B cell (primary cell): ENCODE results near the gene SRGAP1.

Source experiments
- CTCF ChIP-seq: fragments of 200-600 bp; IDR thresholded peaks from one replicate; pipeline ENCODE4 v1.8.0; 2022; ENCODE audit warnings: antibody characterized with exemption, mild to moderate bottlenecking
- EZH2 ChIP-seq: IDR thresholded peaks from 2 replicates; pipeline ENCODE4 v1.6.1; 2012; ENCODE audit warnings: borderline replicate concordance, low read depth, mild to moderate bottlenecking, moderate library complexity, low read length; ENCODE audit not compliant: insufficient read depth, poor library complexity, severe bottlenecking

GRCh38 chr12:64172143-64172970 is 327.9 kb downstream of the SRGAP1 start:
- no peak for TF ChIP-seq CTCF
- TF ChIP-seq EZH2: no peak
